Breast epithelium (tissue), 4 donors: ENCODE measurements around the gene REXO4. TPM values are rescaled to one million over a fixed set of nuclear protein-coding genes. Genes with fewer than 3 reads are reported as not detected.

ENCODE experiments used
- DNase-seq, 2 donors: peaks; one replicate each; pipeline ENCODE4 v3.0.0-alpha.2; 2019; ENCODE audit warnings: low spot score in 2 of 2
- H3K27ac ChIP-seq, 2 donors: fragments of 200-600 bp; sonication (generic) in 1 of 2; one replicate each; pipeline ENCODE4 v1.5.1; 2016 to 2019; ENCODE audit warnings: mild to moderate bottlenecking in 1 of 2
- H3K27me3 ChIP-seq, 2 donors: fragments of 200-600 bp; sonication (generic) in 1 of 2; one replicate each; pipeline versions ENCODE4 v1.5.1 to v1.6.0; 2017 to 2019; ENCODE audit warnings: control low read depth in 1 of 2, mild to moderate bottlenecking in 1 of 2
- H3K36me3 ChIP-seq: fragments of 200-600 bp; one replicate; pipeline ENCODE4 v1.5.1; 2019
- H3K4me1 ChIP-seq, 2 donors: fragments of 200-600 bp; sonication (generic); one replicate each; pipeline ENCODE4 v1.5.1; 2016 to 2019; ENCODE audit warnings: control low read depth in 1 of 2
- H3K4me3 ChIP-seq, 3 donors: fragments of 200-600 bp; sonication (generic); 1 replicate in 2 of 3; 2 replicates in 1 of 3; pipeline ENCODE4 v1.5.1; 2016 to 2019; ENCODE audit warnings: mild to moderate bottlenecking in 3 of 3, moderate library complexity in 2 of 3
- H3K9me3 ChIP-seq, 2 donors: fragments of 200-600 bp; sonication (generic) in 1 of 2; one replicate each; pipeline ENCODE4 v1.5.1; 2016 to 2019; ENCODE audit warnings: control low read depth in 1 of 2
- POLR2A ChIP-seq: fragments of 450-650 bp; IDR thresholded peaks from one replicate; pipeline ENCODE4 v1.6.1; 2016; ENCODE audit warnings: antibody characterized with exemption, mild to moderate bottlenecking, moderate library complexity
- POLR2AphosphoS5 ChIP-seq, 3 donors: sonication (generic); formaldehyde crosslinking; IDR thresholded peaks; one replicate each; pipeline ENCODE4 v1.6.1; 2017; ENCODE audit warnings: antibody characterized with exemption in 3 of 3
- intact Hi-C: fragments of 100-400 bp; cut with DNase I; formaldehyde crosslinking; loops from one replicate; pipeline ENCODE4 v1.15.1; 2023; ENCODE audit warnings: low total_unique reads
- total RNA-seq, 3 donors: library from RNA; depleted of rRNA; stranded (reverse); fragments of >200 nt; gene quantifications; one replicate each; pipeline ENCODE4 v1.1.0, GENCODE V29; 2016
- TF ChIP-seq, protein P1 (sequence below), 3 donors: fragments of 450-650 bp; IDR thresholded peaks; one replicate each; pipeline ENCODE4 v1.5.1; 2016 to 2017; ENCODE audit warnings: antibody characterized with exemption in 3 of 3, mild to moderate bottlenecking in 3 of 3, moderate library complexity in 3 of 3

Gene REXO4
- total RNA-seq, 3 donors from 2014 or later = 14.2 to 20.5 (median 18.7) TPM

DNA sequence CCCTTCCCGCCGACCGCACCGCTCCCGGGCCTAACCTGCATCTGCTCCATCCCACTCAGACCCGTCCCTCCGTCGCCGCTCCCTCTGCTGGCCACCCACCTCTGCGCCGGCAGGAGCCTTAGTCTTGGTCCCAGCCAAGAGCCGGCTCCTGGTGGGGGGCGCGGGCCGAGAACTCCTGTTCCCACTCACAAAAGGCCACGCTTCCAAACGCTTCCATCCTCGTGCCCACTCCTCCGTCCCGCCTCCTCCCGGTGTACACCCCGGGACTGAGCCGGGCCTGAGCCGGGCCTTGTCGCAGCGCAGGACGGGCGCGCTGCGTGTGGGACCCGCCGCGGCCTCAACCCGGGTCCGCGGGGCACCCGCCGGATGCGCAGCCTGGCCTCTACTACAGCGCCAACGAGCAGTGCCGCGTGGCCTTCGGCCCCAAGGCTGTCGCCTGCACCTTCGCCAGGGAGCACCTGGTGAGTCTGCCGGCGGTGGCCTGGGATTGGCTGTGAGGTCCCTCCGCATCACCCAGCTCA is 11.9 kb upstream of the REXO4 start:
- no peaks in the 10 kb centered on the region for H3K27me3 ChIP-seq
- intact Hi-C loops = loop anchor here (10.0 kb wide), 1 partner anchor 255 kb away; no protein-coding TSS in a partner anchor

DNA sequence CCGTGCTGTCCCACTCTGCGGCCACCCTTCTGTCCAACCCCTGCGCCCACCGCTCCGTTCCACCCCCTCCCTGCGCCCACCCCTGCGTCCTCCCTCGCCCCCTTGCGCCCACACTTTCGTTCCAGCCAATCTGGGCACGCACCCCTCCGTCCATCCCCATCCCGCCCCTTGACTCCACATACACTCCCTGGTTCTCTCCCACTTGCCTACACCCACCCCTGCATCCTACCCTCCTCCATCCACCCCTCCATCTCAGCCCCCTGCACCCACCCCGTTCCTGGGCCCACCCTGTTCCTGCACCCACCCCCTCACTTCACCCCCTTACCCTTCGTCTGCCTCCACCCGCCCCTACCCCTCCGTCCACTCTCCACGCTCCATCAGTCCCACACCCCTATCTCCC is 11.4 kb upstream of the REXO4 start:
- intact Hi-C loops = loop anchor here (10.0 kb wide), 1 partner anchor 256 kb away; no protein-coding TSS in a partner anchor
- no peak for DNase-seq
- Histone ChIP-seq H3K27ac (no peak overlapping the region), H3K4me3 (peak overlapping the region in 2 of 3 donors; percentile 53 to 73), H3K27me3 (no peaks in the 10 kb centered on the region), H3K9me3 (no peaks in the 10 kb centered on the region), H3K36me3 (no peaks in the 10 kb centered on the region), H3K4me1 (no peaks in the 10 kb centered on the region)
- TF ChIP-seq, protein P1, sequence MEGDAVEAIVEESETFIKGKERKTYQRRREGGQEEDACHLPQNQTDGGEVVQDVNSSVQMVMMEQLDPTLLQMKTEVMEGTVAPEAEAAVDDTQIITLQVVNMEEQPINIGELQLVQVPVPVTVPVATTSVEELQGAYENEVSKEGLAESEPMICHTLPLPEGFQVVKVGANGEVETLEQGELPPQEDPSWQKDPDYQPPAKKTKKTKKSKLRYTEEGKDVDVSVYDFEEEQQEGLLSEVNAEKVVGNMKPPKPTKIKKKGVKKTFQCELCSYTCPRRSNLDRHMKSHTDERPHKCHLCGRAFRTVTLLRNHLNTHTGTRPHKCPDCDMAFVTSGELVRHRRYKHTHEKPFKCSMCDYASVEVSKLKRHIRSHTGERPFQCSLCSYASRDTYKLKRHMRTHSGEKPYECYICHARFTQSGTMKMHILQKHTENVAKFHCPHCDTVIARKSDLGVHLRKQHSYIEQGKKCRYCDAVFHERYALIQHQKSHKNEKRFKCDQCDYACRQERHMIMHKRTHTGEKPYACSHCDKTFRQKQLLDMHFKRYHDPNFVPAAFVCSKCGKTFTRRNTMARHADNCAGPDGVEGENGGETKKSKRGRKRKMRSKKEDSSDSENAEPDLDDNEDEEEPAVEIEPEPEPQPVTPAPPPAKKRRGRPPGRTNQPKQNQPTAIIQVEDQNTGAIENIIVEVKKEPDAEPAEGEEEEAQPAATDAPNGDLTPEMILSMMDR (IDR thresholded peaks at IDR 0.05) = no peak
- no peak for TF ChIP-seq POLR2AphosphoS5 (IDR thresholded peaks at IDR 0.05)

More for the DNA sequence above, 11.9 kb upstream of the REXO4 start:
- Histone ChIP-seq H3K27ac (no peak overlapping the region), H3K9me3 (no peaks in the 10 kb centered on the region), H3K4me1 (no peaks in the 10 kb centered on the region), H3K36me3 (no peaks in the 10 kb centered on the region), H3K4me3 (peak overlapping the region in 2 of 3 donors; percentile 53 to 73)
- TF ChIP-seq POLR2A (no peak), POLR2AphosphoS5 (IDR thresholded peaks at IDR 0.05) (no peak)
- TF ChIP-seq, protein P1 (IDR thresholded peaks at IDR 0.05) = peak in 1 of 3 donors; percentile 11
- DNase-seq = no peak

DNA sequence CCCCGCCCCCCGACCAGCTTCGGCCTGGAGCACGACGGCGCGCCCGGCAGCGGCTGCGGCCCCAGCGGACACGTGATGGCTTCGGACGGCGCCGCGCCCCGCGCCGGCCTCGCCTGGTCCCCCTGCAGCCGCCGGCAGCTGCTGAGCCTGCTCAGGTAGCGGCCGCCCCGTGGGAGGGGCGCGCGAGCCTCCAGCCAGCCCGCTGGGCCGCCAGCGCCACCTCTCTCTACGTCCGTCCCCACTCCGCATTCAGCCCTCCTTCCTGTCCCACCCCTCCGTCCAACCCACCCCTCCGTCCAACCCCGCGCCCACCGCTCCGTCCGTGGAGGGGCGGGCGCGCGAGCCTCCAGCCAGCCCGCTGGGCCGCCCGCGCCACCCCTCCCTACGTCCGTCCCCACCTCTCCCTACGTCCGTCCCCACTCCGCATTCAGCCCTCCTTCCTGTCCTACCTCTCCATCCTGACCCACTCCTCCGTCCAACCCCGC is 10.8 kb upstream of the REXO4 start:
- TF ChIP-seq POLR2AphosphoS5 (IDR thresholded peaks at IDR 0.05) = no peak
- TF ChIP-seq, protein P1 (IDR thresholded peaks at IDR 0.05) = no peak
- no peak for TF ChIP-seq POLR2A
- DNase-seq = no peak
- no peaks in the 10 kb centered on the region for H3K4me1 ChIP-seq
- peak overlapping the region; percentile 17 to 73 (median 53) for H3K4me3 ChIP-seq
- H3K9me3 ChIP-seq = no peaks in the 10 kb centered on the region
- intact Hi-C loops = loop anchor here (10.0 kb wide), 1 partner anchor 256 kb away; no protein-coding TSS in a partner anchor
- H3K27ac ChIP-seq = no peak overlapping the region
- H3K36me3 ChIP-seq = no peaks in the 10 kb centered on the region
- H3K27me3 ChIP-seq = no peaks in the 10 kb centered on the region

DNA sequence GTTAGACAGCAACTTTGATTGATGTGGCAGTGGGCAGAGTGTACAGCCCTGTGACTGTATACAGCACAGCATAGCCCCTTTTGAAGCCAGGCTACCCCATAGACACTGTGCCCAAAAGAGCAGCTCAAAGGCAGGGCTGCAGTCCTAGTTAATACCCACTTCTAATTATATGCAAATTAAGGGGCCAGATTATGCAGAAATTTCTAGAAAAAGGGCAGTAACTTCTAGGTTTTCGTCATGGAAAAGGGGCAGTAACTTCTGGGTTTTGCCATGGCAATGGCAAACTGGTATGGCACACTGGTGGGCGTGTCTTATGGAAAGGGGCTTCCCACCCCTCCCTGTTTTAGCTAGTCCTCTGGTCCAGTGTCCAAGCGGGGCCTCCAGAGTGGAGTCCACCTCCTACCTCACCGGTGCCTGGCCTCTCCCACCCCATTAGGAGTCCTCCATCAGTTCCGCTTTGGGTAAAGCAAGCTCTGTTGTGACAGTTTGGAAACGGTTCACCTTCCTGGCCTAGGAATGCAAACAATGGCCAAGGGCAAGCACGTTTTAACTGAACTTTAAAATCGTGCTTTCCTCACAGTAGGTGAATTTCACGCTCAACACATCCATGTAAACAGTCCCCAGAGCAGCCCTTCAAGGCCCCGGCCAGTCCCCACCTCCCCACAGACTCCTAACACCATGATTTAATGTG is 10.0 kb upstream of the REXO4 start:
- Histone ChIP-seq H3K27ac (no peak overlapping the region), H3K4me1 (no peaks in the 10 kb centered on the region), H3K9me3 (no peaks in the 10 kb centered on the region), H3K4me3 (peak overlapping the region in 2 of 3 donors; percentile 53 to 73), H3K27me3 (no peaks in the 10 kb centered on the region), H3K36me3 (no peaks in the 10 kb centered on the region)
- no peak for DNase-seq
- intact Hi-C loops = loop anchor here (10.0 kb wide), 1 partner anchor 257 kb away; no protein-coding TSS in a partner anchor
- no peak for TF ChIP-seq POLR2A
- no peak for TF ChIP-seq POLR2AphosphoS5 (IDR thresholded peaks at IDR 0.05)
- TF ChIP-seq, protein P1 (IDR thresholded peaks at IDR 0.05) = no peak

DNA sequence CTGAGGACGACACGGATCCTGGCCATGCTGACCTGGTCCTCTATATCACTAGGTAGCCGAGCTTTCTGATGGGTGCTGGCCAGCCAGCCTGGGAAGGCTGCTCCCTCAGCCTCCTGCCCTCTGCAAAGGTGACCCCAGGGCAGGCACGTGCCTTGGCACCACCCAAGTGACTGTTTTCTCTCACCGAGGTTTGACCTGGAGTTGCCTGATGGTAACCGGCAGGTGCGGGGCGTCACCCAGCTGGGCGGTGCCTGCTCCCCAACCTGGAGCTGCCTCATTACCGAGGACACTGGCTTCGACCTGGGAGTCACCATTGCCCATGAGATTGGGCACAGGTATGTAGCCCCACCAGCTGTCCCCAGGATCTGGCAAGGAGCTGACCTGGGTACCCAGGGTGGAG is 8.2 kb upstream of the REXO4 start:
- no peak for DNase-seq
- Histone ChIP-seq H3K9me3 (no peaks in the 10 kb centered on the region), H3K27ac (no peak overlapping the region), H3K36me3 (no peaks in the 10 kb centered on the region), H3K4me3 (no peak overlapping the region), H3K4me1 (no peaks in the 10 kb centered on the region), H3K27me3 (no peaks in the 10 kb centered on the region)
- TF ChIP-seq, protein P1 (IDR thresholded peaks at IDR 0.05) = no peak
- TF ChIP-seq POLR2AphosphoS5 (IDR thresholded peaks at IDR 0.05) (no peak), POLR2A (no peak)
- intact Hi-C loops = loop anchor here (10.0 kb wide), 1 partner anchor 259 kb away; no protein-coding TSS in a partner anchor
